Prostate gland (tissue), 2 donors: Measurements from ENCODE around the gene RAPGEF4. TPM values are rescaled to one million over a fixed set of nuclear protein-coding genes. Genes with fewer than 3 reads are reported as not detected.

ENCODE experiments used
- DNase-seq: peaks from one replicate; pipeline ENCODE4 v3.0.0-alpha.2; 2019; ENCODE audit warnings: low spot score
- H3K27ac ChIP-seq, 2 donors: fragments of 200-600 bp; sonication (generic); 2 replicates each; pipeline ENCODE4 v1.5.1; 2017 to 2019
- H3K27me3 ChIP-seq: fragments of 200-600 bp; sonication (generic); replicated peaks from 2 replicates; pipeline ENCODE4 v1.5.1; 2019; ENCODE audit not compliant: insufficient read depth
- H3K36me3 ChIP-seq, 2 donors: fragments of 200-600 bp; sonication (generic); 1 replicate in 1 of 2; 2 replicates in 1 of 2; pipeline versions ENCODE4 v1.5.1 to v1.8.1; 2017 to 2019
- H3K4me1 ChIP-seq: fragments of 200-600 bp; sonication (generic); replicated peaks from 2 replicates; pipeline ENCODE4 v1.5.1; 2019
- H3K4me3 ChIP-seq, 2 donors: fragments of 200-600 bp; sonication (generic); 2 replicates each; pipeline ENCODE4 v1.5.1; 2017 to 2019
- H3K9me3 ChIP-seq: fragments of 200-600 bp; sonication (generic); 2 replicates; pipeline ENCODE4 v1.5.1; 2017
- CTCF ChIP-seq, 4 experiments: fragments of 200-600 bp in 2 of 4; fragments of 450-650 bp in 2 of 4; sonication (generic) in 2 of 4; IDR thresholded peaks; 1 replicate in 3 of 4; 2 replicates in 1 of 4; pipeline ENCODE4 v1.5.1; 2016 to 2019; ENCODE audit warnings: antibody characterized with exemption in 4 of 4, mild to moderate bottlenecking in 2 of 4, moderate library complexity in 2 of 4
- POLR2A ChIP-seq: fragments of 450-650 bp; IDR thresholded peaks from one replicate; pipeline ENCODE4 v1.6.1; 2016; ENCODE audit warnings: antibody characterized with exemption, mild to moderate bottlenecking
- POLR2AphosphoS5 ChIP-seq: sonication (generic); formaldehyde crosslinking; IDR thresholded peaks from one replicate; pipeline ENCODE4 v1.6.1; 2017; ENCODE audit warnings: antibody characterized with exemption
- WGBS: methylation state at CpG from one replicate; pipeline ENCODE4 v1.1.5; 2018; 5-methylcytosine and 5-hydroxymethylcytosine counted together
- intact Hi-C: fragments of 100-400 bp; cut with DNase I; formaldehyde crosslinking; loops from one replicate; pipeline ENCODE4 v1.14.2; 2022
- total RNA-seq, 2 donors: library from RNA; depleted of rRNA; stranded (reverse); fragments of >200 nt; gene quantifications; one replicate each; pipeline ENCODE4 v1.1.0, GENCODE V29; 2016

The RAPGEF4 gene
- 10 to 100 TPM in 1 of 2 donors, 1 to 10 TPM in 1; 7.3 to 31.0 TPM for total RNA-seq

DNA sequence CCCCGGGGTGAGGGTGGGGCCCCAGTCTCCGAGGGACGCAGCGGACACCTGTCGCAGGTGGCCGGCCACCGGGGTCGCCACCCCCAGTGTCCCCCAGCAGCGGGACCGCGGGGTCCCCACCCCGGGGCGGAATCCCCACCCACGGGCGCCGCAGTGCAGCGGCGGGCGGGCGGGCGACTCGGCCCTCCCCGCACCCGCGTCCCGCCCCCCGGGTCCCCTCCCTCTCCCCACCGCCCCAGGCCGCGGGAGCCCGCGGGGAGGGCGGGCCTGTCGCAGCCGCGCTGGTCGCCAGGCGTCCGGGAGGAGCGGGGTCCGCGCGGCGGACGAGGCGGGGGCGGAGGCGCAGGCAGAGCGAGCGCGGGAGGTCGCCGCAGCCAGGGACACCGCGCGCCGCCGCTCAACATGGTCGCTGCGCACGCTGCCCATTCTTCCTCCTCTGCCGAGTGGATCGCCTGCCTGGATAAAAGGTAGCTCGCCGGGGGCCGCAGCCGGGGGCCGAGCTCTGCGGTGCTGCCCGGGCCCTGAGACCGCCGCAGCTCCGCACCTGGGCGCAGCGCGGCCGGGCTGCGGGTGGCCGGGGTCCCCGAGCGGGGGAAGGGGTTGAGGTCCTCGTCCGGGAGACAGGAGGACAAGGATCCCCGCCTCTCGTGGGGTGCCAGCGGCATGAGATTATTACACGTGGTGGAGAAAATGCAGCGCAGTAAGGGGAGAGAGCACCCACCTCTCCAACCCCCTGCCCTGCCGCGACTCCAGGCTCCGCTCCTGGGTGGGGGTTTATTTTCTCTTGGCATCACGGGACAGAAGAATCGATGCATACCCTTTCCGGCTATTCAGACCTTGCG, at the start of gene RAPGEF4:
TSS of gene RAPGEF4 (plus strand) at position 264 of the 842 bp plus-strand sequence. CDS start at position 403, 139 bp downstream.
- H3K27me3 ChIP-seq = no peaks in the 10 kb centered on the region
- DNase-seq = no peak
- no peaks in the 10 kb centered on the region for H3K36me3 ChIP-seq
- WGBS = 1% methylated on average over 44 of the region's 95 CpGs
- intact Hi-C loops = no loop called here
- peak within 1 kb of the TSS; percentile 45 to 55 for H3K4me3 ChIP-seq
- H3K27ac ChIP-seq = no peak within 1 kb of the TSS
- TF ChIP-seq POLR2A (no peak), POLR2AphosphoS5 (no peak), CTCF (IDR thresholded peaks at IDR 0.05) (no peak)
- H3K9me3 ChIP-seq = no peaks in the 10 kb centered on the region
- no peaks in the 10 kb centered on the region for H3K4me1 ChIP-seq

DNA sequence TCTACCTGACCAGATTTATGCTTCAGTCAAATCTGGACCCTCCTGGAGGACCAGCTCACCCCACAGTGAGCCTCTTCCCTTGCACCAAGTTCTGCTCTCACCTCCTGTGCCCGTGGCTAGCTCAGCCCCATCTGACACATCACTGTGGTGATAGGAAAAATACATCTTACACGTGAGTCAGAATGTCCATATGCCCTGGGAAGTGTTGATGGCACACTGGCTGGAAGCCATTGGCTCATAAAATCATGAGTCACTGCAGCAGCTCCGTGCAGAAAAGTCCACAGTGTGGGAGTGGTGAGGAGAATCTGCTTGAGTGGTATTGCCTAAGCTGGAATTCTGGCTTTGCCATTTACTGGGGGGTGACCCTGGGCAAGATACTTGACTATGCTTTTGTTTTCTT, 42.6 kb upstream of the RAPGEF4 start:
- peak; percentile 82 for DNase-seq
- TF ChIP-seq POLR2AphosphoS5 (peak; percentile 93), POLR2A (no peak), CTCF (IDR thresholded peaks at IDR 0.05) (no peak)
- H3K27me3 ChIP-seq = no peaks in the 10 kb centered on the region
- intact Hi-C loops = no loop called here
- WGBS = 0% methylated on average over 3 of the region's 3 CpGs
- H3K4me1 ChIP-seq = no peaks in the 10 kb centered on the region
- no peak overlapping the region for H3K27ac ChIP-seq
- H3K4me3 ChIP-seq = no peak overlapping the region
- H3K36me3 ChIP-seq = no peaks in the 10 kb centered on the region
- no peaks in the 10 kb centered on the region for H3K9me3 ChIP-seq

- intact Hi-C loops = no loop called here
- Histone ChIP-seq H3K9me3 (no peaks in the 10 kb centered on the region), H3K27ac (no peak overlapping the region), H3K4me1 (no peaks in the 10 kb centered on the region), H3K27me3 (no peaks in the 10 kb centered on the region), H3K36me3 (no peaks in the 10 kb centered on the region), H3K4me3 (no peak overlapping the region)
- TF ChIP-seq CTCF (IDR thresholded peaks at IDR 0.05) = no peak
- TF ChIP-seq POLR2A = no peak
- TF ChIP-seq POLR2AphosphoS5 = no peak
- no peak for DNase-seq
- WGBS = 75% methylated on average over 8 of the region's 8 CpGs
Observed at GRCh38 chr2:172693529-172694455, 41.9 kb upstream of the RAPGEF4 start.

DNA sequence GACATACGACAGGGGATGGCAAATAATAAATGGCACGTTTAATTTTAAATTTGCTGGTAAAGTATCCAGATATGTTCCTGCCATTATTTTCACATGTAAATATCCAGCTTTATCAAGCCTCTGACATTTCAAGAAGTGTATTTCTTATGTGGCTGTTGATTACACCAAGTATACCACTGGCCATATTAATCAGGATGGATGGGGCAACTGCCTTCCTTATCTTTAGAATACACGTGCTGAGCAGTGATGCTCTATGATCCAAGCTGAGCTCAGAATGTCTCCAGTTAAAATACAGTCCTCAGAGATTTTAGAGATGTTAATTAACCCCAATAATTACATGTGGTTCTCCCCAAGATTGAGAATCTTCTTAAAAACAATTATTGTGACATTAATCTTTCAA, 38.3 kb upstream of the RAPGEF4 start:
- Histone ChIP-seq H3K4me3 (no peak overlapping the region), H3K27ac (no peak overlapping the region), H3K27me3 (no peaks in the 10 kb centered on the region), H3K36me3 (no peaks in the 10 kb centered on the region), H3K9me3 (no peaks in the 10 kb centered on the region), H3K4me1 (no peaks in the 10 kb centered on the region)
- DNase-seq = no peak
- TF ChIP-seq POLR2A (no peak), POLR2AphosphoS5 (no peak), CTCF (IDR thresholded peaks at IDR 0.05) (no peak)
- intact Hi-C loops = no loop called here
- 81% methylated on average over 3 of the region's 3 CpGs for WGBS
